Tibial nerve (tissue), 4 donors: ENCODE results near the gene TGIF1.

ENCODE experiments used
- CTCF ChIP-seq, 5 experiments: fragments of 200-600 bp in 3 of 5; fragments of 450-650 bp in 2 of 5; sonication (generic) in 3 of 5; IDR thresholded peaks; one replicate each; pipeline ENCODE4 v1.5.1; 2016 to 2019; ENCODE audit warnings: antibody characterized with exemption in 5 of 5, mild to moderate bottlenecking in 3 of 5, moderate library complexity in 2 of 5
- EP300 ChIP-seq, 2 donors: sonication (generic); formaldehyde crosslinking; IDR thresholded peaks; one replicate each; pipeline ENCODE4 v1.6.1; 2017; ENCODE audit warnings: antibody characterized with exemption in 2 of 2, mild to moderate bottlenecking in 1 of 2

- TF ChIP-seq CTCF (IDR thresholded peaks at IDR 0.05): no peak
- peak; percentile 20 to 96 for TF ChIP-seq EP300 (IDR thresholded peaks at IDR 0.05)
Measured at GRCh38 chr18:3448838-3449511, 997 bp upstream of the TGIF1 start.
